CD4-positive, alpha-beta T cell (primary cell): ENCODE measurements around the gene PEAK3. TPM values are rescaled to one million over a fixed set of nuclear protein-coding genes. Genes with fewer than 3 reads are reported as not detected.

ENCODE experiments used
- ATAC-seq: fragments of 200-7000 bp; cut with Tn5 transposase; one replicate; pipeline ENCODE4 v1.10.0; 2022; ENCODE audit warnings: mild to moderate bottlenecking; ENCODE audit not compliant: poor library complexity
- CTCF ChIA-PET: fragments of 350-600 bp; sonication (Branson Sonifier 250); formaldehyde crosslinking; loops from one replicate; lab custom pipeline; 2021; ENCODE audit warnings: antibody characterized with exemption, inconsistent platforms; lab: Charles Lee
- POLR2A ChIA-PET: fragments of 350-600 bp; sonication (Branson Sonifier 250); formaldehyde crosslinking; loops from one replicate; lab custom pipeline; 2021; ENCODE audit warnings: antibody characterized with exemption, inconsistent platforms; lab: Charles Lee
- DNase-seq, 14 experiments: peaks; one replicate each; pipeline ENCODE4 v3.0.0-alpha.2; 2013 to 2020; ENCODE audit warnings: mixed read lengths in 2 of 14
- H3K27ac ChIP-seq, 2 donors: one replicate each; pipeline versions ENCODE4 v1.5.1 to v1.7.0; 2013; ENCODE audit warnings: low read length in 2 of 2, low read depth in 1 of 2, mild to moderate bottlenecking in 1 of 2
- H3K27me3 ChIP-seq, 2 experiments: 1 replicate in 1 of 2; 2 replicates in 1 of 2; pipeline versions ENCODE4 v1.6.1 to v1.7.0; 2013; ENCODE audit warnings: low read length in 2 of 2, control low read depth in 1 of 2, mild to moderate bottlenecking in 1 of 2, moderate library complexity in 1 of 2; ENCODE audit not compliant: insufficient read depth in 2 of 2, control insufficient read depth in 1 of 2
- H3K36me3 ChIP-seq: one replicate; pipeline ENCODE4 v1.6.1; 2013; ENCODE audit warnings: low read length, control low read depth; ENCODE audit not compliant: insufficient read depth
- H3K4me1 ChIP-seq: one replicate; pipeline ENCODE4 v1.6.1; 2013; ENCODE audit warnings: low read length, control low read depth; ENCODE audit not compliant: insufficient read depth
- H3K4me3 ChIP-seq: one replicate; pipeline ENCODE4 v1.5.1; 2013; ENCODE audit warnings: mild to moderate bottlenecking, low read length, moderate library complexity
- H3K9me3 ChIP-seq, 2 experiments: 1 replicate in 1 of 2; 2 replicates in 1 of 2; pipeline versions ENCODE4 v1.6.1 to v1.7.0; 2013; ENCODE audit warnings: low read length in 2 of 2, mild to moderate bottlenecking in 2 of 2, control low read depth in 1 of 2, moderate library complexity in 1 of 2; ENCODE audit not compliant: control insufficient read depth in 1 of 2, insufficient read depth in 1 of 2
- H3K27ac Mint-ChIP-seq: one replicate; pipeline ENCODE4 v1.8.0; 2020; ENCODE audit warnings: mixed read lengths
- H3K27me3 Mint-ChIP-seq: one replicate; pipeline ENCODE4 v1.8.0; 2021; ENCODE audit warnings: mixed read lengths
- H3K36me3 Mint-ChIP-seq: one replicate; pipeline ENCODE4 v1.8.0; 2021; ENCODE audit warnings: low read depth, mixed read lengths
- H3K4me1 Mint-ChIP-seq: one replicate; pipeline ENCODE4 v1.8.0; 2021; ENCODE audit warnings: low read depth, mixed read lengths
- H3K4me3 Mint-ChIP-seq: one replicate; pipeline ENCODE4 v1.8.0; 2020; ENCODE audit warnings: mild to moderate bottlenecking, mixed read lengths
- H3K9me3 Mint-ChIP-seq: one replicate; pipeline ENCODE4 v1.8.0; 2020; ENCODE audit warnings: mixed read lengths
- CTCF ChIP-seq: fragments of 200-600 bp; IDR thresholded peaks from one replicate; pipeline ENCODE4 v1.8.0; 2022; ENCODE audit warnings: antibody characterized with exemption, mild to moderate bottlenecking
- intact Hi-C, 2 experiments: fragments of 100-400 bp; cut with DNase I in 1 of 2; cut with micrococcal nuclease in 1 of 2; formaldehyde crosslinking; loops; one replicate each; pipeline versions ENCODE4 v1.15.1 to v1.9.0; 2023 to 2025; cut with DNase I, micrococcal nuclease
- total RNA-seq, 174 experiments: library from RNA in 2 of 174; stranded (reverse) in 2 of 174; gene quantifications; one replicate each; pipeline ENCODE4 v1.2.3 and lab custom pipeline; 2021 to 2026

PEAK3 gene
- total RNA-seq, 2 experiments from 2014 or later, result not detected

GRCh38 chr19:2250766-2251105 is 31.2 kb downstream of the PEAK3 start:
- POLR2A ChIA-PET, result interaction anchor here (2.2 to 11.6 kb wide), 3 partner anchors 11 to 21 kb away, joined by 16 to 195 read pairs (median 44); no protein-coding TSS in a partner anchor
- H3K4me3 ChIP-seq, result no peak overlapping the region
- no peak for ATAC-seq

DNA sequence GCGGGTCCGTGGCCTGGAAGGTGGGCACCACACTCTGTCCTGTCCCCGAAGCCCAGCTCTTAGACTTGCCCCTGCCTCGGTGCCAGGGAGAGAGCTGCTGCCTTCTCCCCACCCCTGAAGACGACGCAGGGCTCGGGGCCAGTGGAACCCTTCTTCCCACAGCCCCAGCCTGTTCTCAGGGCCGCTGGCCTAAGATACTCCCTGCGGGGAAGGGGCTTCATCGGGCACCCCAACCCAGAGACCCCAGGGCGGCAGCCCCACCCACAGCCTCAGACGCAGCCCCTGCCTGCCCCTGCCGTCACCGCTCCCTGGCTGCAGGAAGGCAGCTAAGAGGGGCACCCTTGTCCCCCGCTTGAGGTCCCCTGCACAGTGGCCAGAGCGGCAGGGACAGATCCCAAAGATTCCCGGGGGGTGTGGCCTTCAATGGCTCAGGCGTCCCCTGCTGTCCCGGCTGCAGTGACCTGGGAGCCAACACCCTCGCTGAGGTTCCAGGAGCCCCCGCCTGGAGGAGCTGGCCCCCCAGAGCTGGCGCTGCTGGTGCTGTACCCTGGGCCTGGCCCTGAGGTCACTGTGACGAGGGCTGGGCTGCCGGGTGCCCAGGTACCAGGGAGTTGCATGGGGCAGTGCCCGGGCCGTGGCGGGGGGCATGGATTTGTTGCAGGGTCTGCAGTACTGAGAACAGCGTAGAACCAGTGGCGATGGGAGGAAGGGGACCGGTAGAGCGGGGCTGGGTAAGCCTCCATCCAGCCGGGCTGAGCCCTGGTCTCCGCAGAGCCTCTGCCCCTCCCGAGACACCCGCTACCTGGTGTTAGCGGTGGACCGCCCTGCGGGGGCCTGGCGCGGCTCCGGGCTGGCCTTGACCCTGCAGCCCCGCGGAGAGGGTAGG is 31.9 kb downstream of the PEAK3 start:
- Mint-ChIP-seq H3K4me3 (peak overlapping the region; percentile 63), H3K36me3 (peaks cover 23% of the 10 kb centered on the region)
- CTCF ChIA-PET, result interaction anchor here (1.0 to 1.7 kb wide), 2 partner anchors 10 to 24 kb away, joined by 3 to 4 read pairs; no protein-coding TSS in a partner anchor

More at GRCh38 chr19:2250766-2251105, 31.2 kb downstream of the PEAK3 start:
- Histone ChIP-seq H3K4me1 (peaks cover 44% of the 10 kb centered on the region), H3K27ac (no peak overlapping the region), H3K9me3 (peaks cover 0 to 11% of the 10 kb centered on the region in 2 experiments), H3K36me3 (peaks cover 31% of the 10 kb centered on the region), H3K27me3 (peaks cover 23 to 26% of the 10 kb centered on the region in 2 experiments)
- no peak for DNase-seq
- Mint-ChIP-seq H3K36me3 (peaks cover 17% of the 10 kb centered on the region), H3K4me3 (no peak overlapping the region), H3K27me3 (no peaks in the 10 kb centered on the region), H3K27ac (no peak overlapping the region), H3K9me3 (no peaks in the 10 kb centered on the region), H3K4me1 (peaks cover 9% of the 10 kb centered on the region)
- TF ChIP-seq CTCF, result no peak
- intact Hi-C loops, result no loop called here
- CTCF ChIA-PET, result interaction anchor here (1.0 to 1.7 kb wide), 2 partner anchors 11 to 14 kb away, joined by 3 to 4 read pairs; no protein-coding TSS in a partner anchor

More for the DNA sequence above, 31.9 kb downstream of the PEAK3 start:
- H3K27me3 Mint-ChIP-seq, result no peaks in the 10 kb centered on the region
- DNase-seq (no peak), ATAC-seq (no peak)
- H3K9me3 Mint-ChIP-seq, result no peaks in the 10 kb centered on the region
- intact Hi-C loops, result no loop called here
- no peak for TF ChIP-seq CTCF
- H3K4me3 ChIP-seq, result no peak overlapping the region
- H3K27me3 ChIP-seq, result peaks cover 23 to 26% of the 10 kb centered on the region in 2 experiments
- H3K4me1 ChIP-seq, result peaks cover 44% of the 10 kb centered on the region
- H3K27ac ChIP-seq, result no peak overlapping the region
- H3K4me1 Mint-ChIP-seq, result peaks cover 9% of the 10 kb centered on the region
- peaks cover 0 to 11% of the 10 kb centered on the region in 2 experiments for H3K9me3 ChIP-seq
- no peak overlapping the region for H3K27ac Mint-ChIP-seq
- POLR2A ChIA-PET, result interaction anchor here (0.5 to 2.2 kb wide), 4 partner anchors 9 to 364 kb away, joined by 3 to 16 read pairs (median 4); no protein-coding TSS in a partner anchor
- peaks cover 37% of the 10 kb centered on the region for H3K36me3 ChIP-seq
